Upper lobe of right lung (tissue), 1 donor: ENCODE measurements around the gene EPM2A. TPM values are rescaled to one million over a fixed set of nuclear protein-coding genes. Genes with fewer than 3 reads are reported as not detected.

Experiments used
- ATAC-seq: fragments of 200-7000 bp; cut with Tn5 transposase; one replicate; pipeline ENCODE4 v1.9.1; 2020; ENCODE audit warnings: mild to moderate bottlenecking, moderate library complexity
- DNase-seq: peaks from one replicate; pipeline ENCODE4 v3.0.0-alpha.2; 2020
- H3K27ac ChIP-seq: fragments of 200-600 bp; one replicate; pipeline ENCODE4 v1.8.0; 2022
- H3K27me3 ChIP-seq: fragments of 200-600 bp; one replicate; pipeline ENCODE4 v1.8.0; 2022; ENCODE audit warnings: mild to moderate bottlenecking
- H3K36me3 ChIP-seq: fragments of 200-600 bp; one replicate; pipeline ENCODE4 v1.8.0; 2022
- H3K4me1 ChIP-seq: fragments of 200-600 bp; one replicate; pipeline ENCODE4 v1.8.0; 2022
- H3K4me3 ChIP-seq: fragments of 200-600 bp; one replicate; pipeline ENCODE4 v1.8.0; 2022; ENCODE audit warnings: mild to moderate bottlenecking
- H3K9me3 ChIP-seq: fragments of 200-600 bp; one replicate; pipeline ENCODE4 v1.8.0; 2022
- CTCF ChIP-seq: fragments of 200-600 bp; IDR thresholded peaks from one replicate; pipeline ENCODE4 v1.8.0; 2022; ENCODE audit warnings: antibody characterized with exemption
- intact Hi-C: fragments of 100-400 bp; cut with DNase I; formaldehyde crosslinking; loops from one replicate; pipeline ENCODE4 v1.11.0; 2022
- long read RNA-seq: library from polyadenylated mRNA; unstranded; transcript quantifications from one replicate; pipeline ENCODE4 v2.0.0, GENCODE V29; 2021
- total RNA-seq: library from RNA; stranded (reverse); fragmentation: NEBNext Ultra II Directional; extraction: Animal tissue kit (Norgen Biotek cat#: 25700); gene quantifications from one replicate; pipeline ENCODE4 v1.2.1, GENCODE V29; 2021
- donor health status: DM: no; HTN: yes; CAD: no; lungs with severe emphysema.

EPM2A gene
- total RNA-seq, result 8.1 TPM
- long read RNA-seq, transcript EPM2A-201 (4 exons, 3,465 nt), result major isoform, 16 of 22 reads
- long read RNA-seq, partial matches to known transcripts, result 0 of 22 reads
- long read RNA-seq, other reads (novel, unspliced or antisense), result 3 of 22 reads

- Histone ChIP-seq H3K36me3 (no peaks in the 10 kb centered on the region), H3K27ac (peak within 1 kb of the TSS; percentile 98), H3K27me3 (no peaks in the 10 kb centered on the region), H3K4me1 (peaks cover 14% of the 10 kb centered on the region), H3K4me3 (peak within 1 kb of the TSS; percentile 78), H3K9me3 (no peaks in the 10 kb centered on the region)
- no peak for TF ChIP-seq CTCF
- peak; percentile 89 for ATAC-seq
- DNase-seq, result peak; percentile 95
- intact Hi-C loops, result loop anchor here (10.0 kb wide), 1 partner anchor 49 kb away; no protein-coding TSS in a partner anchor
Measured at GRCh38 chr6:145735356-145736165, at the start of gene EPM2A. Gene EPM2A (minus strand): TSS chr6:145735520. CDS start chr6:145735498, 22 bp downstream.

DNA sequence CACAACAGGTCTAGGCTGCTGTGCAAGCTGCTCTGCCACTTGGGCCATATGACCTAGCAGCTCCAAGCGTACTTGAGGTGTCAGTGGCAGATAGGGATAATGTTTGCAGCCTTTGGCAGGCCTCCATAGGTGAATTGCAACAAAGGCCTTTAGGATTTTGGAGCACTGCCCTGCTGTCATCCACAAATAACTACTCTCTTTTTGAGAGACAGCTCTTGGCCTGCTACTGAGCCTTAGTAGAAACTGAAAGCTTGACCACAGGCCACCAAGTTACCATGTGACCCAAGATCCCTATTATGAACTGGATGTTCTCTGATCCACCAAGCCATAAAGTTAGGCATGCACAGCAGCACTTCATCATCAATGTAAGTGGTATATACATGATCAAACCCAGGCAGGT lies 49.4 kb upstream of the EPM2A start:
- H3K36me3 ChIP-seq, result no peaks in the 10 kb centered on the region
- no peaks in the 10 kb centered on the region for H3K27me3 ChIP-seq
- H3K4me3 ChIP-seq, result no peak overlapping the region
- no peak for TF ChIP-seq CTCF
- ATAC-seq (no peak), DNase-seq (no peak)
- H3K27ac ChIP-seq, result no peak overlapping the region
- H3K9me3 ChIP-seq, result no peaks in the 10 kb centered on the region
- intact Hi-C loops, result loop anchor here (10.0 kb wide), 1 partner anchor 50 kb away; the partner anchor contains the start of gene EPM2A
- no peaks in the 10 kb centered on the region for H3K4me1 ChIP-seq

DNA sequence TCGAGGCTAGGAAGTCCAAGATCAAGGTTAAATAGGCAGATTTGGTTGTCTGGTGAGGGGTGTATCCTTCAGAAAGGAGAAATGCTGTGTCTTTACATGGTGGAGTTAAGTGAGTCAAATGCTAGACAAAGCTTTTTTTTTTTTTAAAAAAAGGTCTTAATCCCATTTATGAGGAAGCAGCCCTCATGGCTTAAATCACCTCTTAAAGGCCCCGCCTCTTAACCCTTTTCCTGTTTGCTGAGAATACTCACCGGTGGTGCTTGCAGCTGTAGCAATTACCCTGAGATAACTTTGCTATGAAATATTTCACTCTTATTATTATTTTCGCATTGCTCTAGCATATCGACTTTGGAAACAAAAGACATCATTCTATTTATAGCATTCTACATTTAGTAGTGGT lies 48.5 kb upstream of the EPM2A start:
- Histone ChIP-seq H3K36me3 (no peaks in the 10 kb centered on the region), H3K4me1 (no peaks in the 10 kb centered on the region), H3K27ac (no peak overlapping the region), H3K9me3 (no peaks in the 10 kb centered on the region), H3K27me3 (no peaks in the 10 kb centered on the region), H3K4me3 (no peak overlapping the region)
- no peak for ATAC-seq
- DNase-seq, result no peak
- intact Hi-C loops, result loop anchor here (10.0 kb wide), 1 partner anchor 49 kb away; the partner anchor contains the start of gene EPM2A
- no peak for TF ChIP-seq CTCF

GRCh38 chr6:145772846-145773245 lies 37.5 kb upstream of the EPM2A start:
- Histone ChIP-seq H3K4me3 (no peak overlapping the region), H3K27ac (no peak overlapping the region), H3K27me3 (no peaks in the 10 kb centered on the region), H3K9me3 (no peaks in the 10 kb centered on the region), H3K36me3 (no peaks in the 10 kb centered on the region), H3K4me1 (no peaks in the 10 kb centered on the region)
- DNase-seq, result no peak
- no peak for ATAC-seq
- no peak for TF ChIP-seq CTCF
- intact Hi-C loops, result no loop called here

DNA sequence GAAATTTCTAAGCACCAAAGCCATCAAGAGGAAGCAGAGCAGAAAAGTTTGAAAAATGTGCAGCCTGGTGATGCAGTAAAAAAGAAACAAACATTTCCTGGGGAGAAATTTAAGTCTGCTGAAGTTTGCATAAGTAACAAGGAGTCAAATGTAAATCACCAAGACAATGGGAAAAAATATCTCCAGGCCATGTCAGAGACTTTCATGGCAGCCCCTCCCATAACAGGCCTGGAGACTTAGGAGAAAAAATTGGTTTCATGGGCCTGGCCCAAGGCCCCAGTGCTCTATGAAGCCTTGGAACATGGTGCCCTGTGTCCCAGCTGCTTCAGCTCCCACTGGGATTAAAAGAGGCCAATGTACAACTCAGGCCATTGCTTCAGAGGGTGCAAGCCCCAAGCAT lies 30.1 kb upstream of the EPM2A start:
- Histone ChIP-seq H3K4me1 (no peaks in the 10 kb centered on the region), H3K9me3 (no peaks in the 10 kb centered on the region), H3K36me3 (no peaks in the 10 kb centered on the region), H3K4me3 (no peak overlapping the region), H3K27ac (no peak overlapping the region), H3K27me3 (no peaks in the 10 kb centered on the region)
- TF ChIP-seq CTCF, result no peak
- ATAC-seq, result no peak
- no peak for DNase-seq
- intact Hi-C loops, result no loop called here
